CD4-positive, alpha-beta memory T cell (primary cell): ENCODE measurements around the gene ETV4. TPM values are rescaled to one million over a fixed set of nuclear protein-coding genes. Genes with fewer than 3 reads are reported as not detected.
A peak's percentile ranks its signal among the peaks of the same experiment; 100 is the strongest.

Experiments used
- CTCF ChIA-PET: fragments of 350-600 bp; sonication (Branson Sonifier 250); formaldehyde crosslinking; loops from one replicate; lab custom pipeline; 2021; ENCODE audit warnings: inconsistent platforms; ENCODE audit not compliant: partially characterized antibody; lab: Charles Lee
- POLR2A ChIA-PET: fragments of 350-600 bp; sonication (Branson Sonifier 250); formaldehyde crosslinking; loops from one replicate; lab custom pipeline; 2021; ENCODE audit not compliant: partially characterized antibody; lab: Charles Lee
- DNase-seq, 5 donors: peaks; one replicate each; pipeline versions ENCODE4 v3.0.0 to v3.0.0-alpha.2; 2020 to 2022; ENCODE audit warnings: mixed read lengths in 1 of 5
- H3K27ac ChIP-seq: one replicate; pipeline ENCODE4 v1.7.0; 2013; ENCODE audit warnings: low read depth, low read length
- H3K27me3 ChIP-seq: 2 replicates; pipeline ENCODE4 v1.7.0; 2013; ENCODE audit warnings: mild to moderate bottlenecking, low read length, moderate library complexity; ENCODE audit not compliant: insufficient read depth
- H3K36me3 ChIP-seq: 2 replicates; pipeline ENCODE4 v1.7.0; 2013; ENCODE audit warnings: mild to moderate bottlenecking, low read length, moderate library complexity; ENCODE audit not compliant: insufficient read depth
- H3K4me1 ChIP-seq: 2 replicates; pipeline ENCODE4 v1.7.0; 2013; ENCODE audit warnings: mild to moderate bottlenecking, low read length, moderate library complexity; ENCODE audit not compliant: insufficient read depth
- H3K4me3 ChIP-seq, 2 donors: one replicate each; pipeline ENCODE4 v1.7.0; 2013; ENCODE audit warnings: low read length in 2 of 2, mild to moderate bottlenecking in 1 of 2
- H3K9me3 ChIP-seq, 2 donors: one replicate each; pipeline ENCODE4 v1.7.0; 2013; ENCODE audit warnings: low read length in 2 of 2, control low read depth in 1 of 2; ENCODE audit not compliant: control insufficient read depth in 1 of 2
- H3K27ac Mint-ChIP-seq, 7 donors: one replicate each; pipeline ENCODE4 v1.8.0; 2020 to 2021; ENCODE audit warnings: mixed read lengths in 7 of 7, mild to moderate bottlenecking in 6 of 7, inconsistent platforms in 3 of 7, moderate library complexity in 3 of 7
- H3K27me3 Mint-ChIP-seq, 2 donors: one replicate each; pipeline ENCODE4 v1.8.0; 2020 to 2021; ENCODE audit warnings: mixed read lengths in 2 of 2
- H3K36me3 Mint-ChIP-seq, 2 donors: one replicate each; pipeline ENCODE4 v1.8.0; 2020 to 2021; ENCODE audit warnings: mixed read lengths in 2 of 2, inconsistent platforms in 1 of 2, mild to moderate bottlenecking in 1 of 2
- H3K4me1 Mint-ChIP-seq, 4 donors: one replicate each; pipeline ENCODE4 v1.8.0; 2020 to 2021; ENCODE audit warnings: mixed read lengths in 4 of 4, mild to moderate bottlenecking in 1 of 4
- H3K4me3 Mint-ChIP-seq, 8 donors: one replicate each; pipeline ENCODE4 v1.8.0; 2020 to 2021; ENCODE audit warnings: mixed read lengths in 8 of 8, mild to moderate bottlenecking in 7 of 8, moderate library complexity in 6 of 8, inconsistent platforms in 3 of 8
- H3K9me3 Mint-ChIP-seq, 8 donors: one replicate each; pipeline ENCODE4 v1.8.0; 2020 to 2021; ENCODE audit warnings: mixed read lengths in 8 of 8, mild to moderate bottlenecking in 5 of 8, inconsistent platforms in 3 of 8, moderate library complexity in 1 of 8
- intact Hi-C: fragments of 100-400 bp; cut with micrococcal nuclease; formaldehyde crosslinking; loops from one replicate; pipeline ENCODE4 v1.15.1; 2023
- polyA plus RNA-seq, 2 donors: library from polyadenylated mRNA; unstranded; fragments of 300-500 nt; fragmentation: Illumina TruSeq; gene quantifications; one replicate each; pipeline ENCODE4 v1.2.3, GENCODE V29; 2021
- total RNA-seq, 2 experiments: library from RNA; stranded (reverse); gene quantifications; one replicate each; pipeline ENCODE4 v1.2.3, GENCODE V29; 2021

Gene ETV4
- total RNA-seq, result not detected
- polyA plus RNA-seq, result not detected

- Histone ChIP-seq H3K4me3 (peak within 1 kb of the TSS; percentile 43 to 57), H3K27ac (no peak within 1 kb of the TSS), H3K36me3 (no peaks in the 10 kb centered on the region), H3K4me1 (peaks cover 24% of the 10 kb centered on the region), H3K9me3 (no peaks in the 10 kb centered on the region), H3K27me3 (peaks cover 31% of the 10 kb centered on the region)
- Mint-ChIP-seq H3K27me3 (peaks cover 40 to 55% of the 10 kb centered on the region in 2 donors), H3K27ac (peak within 1 kb of the TSS in 6 of 7 donors; percentile 30 to 91 (median 68)), H3K4me3 (peak within 1 kb of the TSS; percentile 84 to 91 (median 88)), H3K4me1 (peaks cover 12 to 26% (median 20%) of the 10 kb centered on the region in 4 donors), H3K36me3 (peaks cover 0 to 3% of the 10 kb centered on the region in 2 donors), H3K9me3 (no peaks in the 10 kb centered on the region)
- CTCF ChIA-PET, result interaction anchor here (1.4 kb wide), 1 partner anchor 63 kb away, joined by 3 read pairs; the partner anchor contains the start of gene DHX8
- peak; percentile 81 to 89 (median 83) for DNase-seq
- POLR2A ChIA-PET, result interaction anchor here (0.5 to 2.0 kb wide), 6 partner anchors 13 to 986 kb away, joined by 3 to 5 read pairs (median 4); partner anchors contain the start of genes ARL4D and DHX8
- intact Hi-C loops, result no loop called here
Measured at GRCh38 chr17:43546319-43547188, at the start of gene ETV4. Gene ETV4, minus strand, starts transcription at chr17:43546340. Its CDS starts 723 bp downstream, at chr17:43545617.

- no peaks in the 10 kb centered on the region for H3K27me3 Mint-ChIP-seq
- H3K36me3 Mint-ChIP-seq, result no peaks in the 10 kb centered on the region
- H3K4me1 Mint-ChIP-seq, result no peaks in the 10 kb centered on the region
- no peak for DNase-seq
- H3K9me3 Mint-ChIP-seq, result no peaks in the 10 kb centered on the region
- intact Hi-C loops, result no loop called here
- CTCF ChIA-PET, result no interaction called here
- Histone ChIP-seq H3K27me3 (no peaks in the 10 kb centered on the region), H3K4me3 (no peak overlapping the region), H3K36me3 (no peaks in the 10 kb centered on the region), H3K27ac (no peak overlapping the region), H3K9me3 (no peaks in the 10 kb centered on the region), H3K4me1 (no peaks in the 10 kb centered on the region)
- H3K4me3 Mint-ChIP-seq, result no peak overlapping the region
- POLR2A ChIA-PET, result no interaction called here
- no peak overlapping the region for H3K27ac Mint-ChIP-seq
Measured at GRCh38 chr17:43595466-43595865, 49.3 kb upstream of the ETV4 start.

GRCh38 chr17:43591779-43592562, 45.8 kb upstream of the ETV4 start:
- Mint-ChIP-seq H3K4me1 (no peaks in the 10 kb centered on the region), H3K27me3 (no peaks in the 10 kb centered on the region), H3K36me3 (no peaks in the 10 kb centered on the region), H3K9me3 (no peaks in the 10 kb centered on the region), H3K4me3 (no peak overlapping the region), H3K27ac (no peak overlapping the region)
- Histone ChIP-seq H3K27ac (no peak overlapping the region), H3K4me1 (no peaks in the 10 kb centered on the region), H3K9me3 (no peaks in the 10 kb centered on the region), H3K36me3 (no peaks in the 10 kb centered on the region), H3K4me3 (no peak overlapping the region), H3K27me3 (no peaks in the 10 kb centered on the region)
- ChIA-PET POLR2A (no interaction called here), CTCF (interaction anchor here (1.1 to 1.9 kb wide), 2 partner anchors 13 to 88 kb away, joined by 5 read pairs; no protein-coding TSS in a partner anchor)
- DNase-seq, result no peak
- intact Hi-C loops, result no loop called here

GRCh38 chr17:43591001-43591400, 44.9 kb upstream of the ETV4 start:
- Histone ChIP-seq H3K27ac (no peak overlapping the region), H3K27me3 (no peaks in the 10 kb centered on the region), H3K4me1 (no peaks in the 10 kb centered on the region), H3K4me3 (no peak overlapping the region), H3K36me3 (no peaks in the 10 kb centered on the region), H3K9me3 (no peaks in the 10 kb centered on the region)
- CTCF ChIA-PET, result interaction anchor here (1.0 to 1.9 kb wide), 4 partner anchors 12 to 89 kb away, joined by 3 to 5 read pairs (median 4); no protein-coding TSS in a partner anchor
- Mint-ChIP-seq H3K9me3 (no peaks in the 10 kb centered on the region), H3K4me1 (no peaks in the 10 kb centered on the region), H3K27ac (no peak overlapping the region), H3K36me3 (no peaks in the 10 kb centered on the region), H3K27me3 (no peaks in the 10 kb centered on the region), H3K4me3 (no peak overlapping the region)
- POLR2A ChIA-PET, result no interaction called here
- DNase-seq, result no peak
- intact Hi-C loops, result no loop called here

GRCh38 chr17:43588664-43589435, 42.7 kb upstream of the ETV4 start:
- no peaks in the 10 kb centered on the region for H3K27me3 Mint-ChIP-seq
- DNase-seq, result no peak
- Histone ChIP-seq H3K27me3 (no peaks in the 10 kb centered on the region), H3K36me3 (no peaks in the 10 kb centered on the region), H3K4me3 (no peak overlapping the region), H3K4me1 (no peaks in the 10 kb centered on the region), H3K27ac (no peak overlapping the region), H3K9me3 (no peaks in the 10 kb centered on the region)
- no peaks in the 10 kb centered on the region for H3K4me1 Mint-ChIP-seq
- H3K36me3 Mint-ChIP-seq, result no peaks in the 10 kb centered on the region
- ChIA-PET POLR2A (no interaction called here), CTCF (no interaction called here)
- no peaks in the 10 kb centered on the region for H3K9me3 Mint-ChIP-seq
- intact Hi-C loops, result no loop called here
- H3K4me3 Mint-ChIP-seq, result no peak overlapping the region
- H3K27ac Mint-ChIP-seq, result no peak overlapping the region

GRCh38 chr17:43588121-43588520, 42.0 kb upstream of the ETV4 start:
- Histone ChIP-seq H3K27ac (no peak overlapping the region), H3K36me3 (no peaks in the 10 kb centered on the region), H3K9me3 (no peaks in the 10 kb centered on the region), H3K27me3 (no peaks in the 10 kb centered on the region), H3K4me1 (no peaks in the 10 kb centered on the region), H3K4me3 (no peak overlapping the region)
- H3K36me3 Mint-ChIP-seq, result no peaks in the 10 kb centered on the region
- H3K27ac Mint-ChIP-seq, result no peak overlapping the region
- ChIA-PET CTCF (no interaction called here), POLR2A (no interaction called here)
- DNase-seq, result no peak
- no peaks in the 10 kb centered on the region for H3K4me1 Mint-ChIP-seq
- no peak overlapping the region for H3K4me3 Mint-ChIP-seq
- H3K27me3 Mint-ChIP-seq, result no peaks in the 10 kb centered on the region
- intact Hi-C loops, result no loop called here
- no peaks in the 10 kb centered on the region for H3K9me3 Mint-ChIP-seq
